HepG2 (cell line): ENCODE measurements around the gene FEM1B. TPM values are rescaled to one million over a fixed set of nuclear protein-coding genes. Genes with fewer than 3 reads are reported as not detected.
A peak's percentile ranks its signal among the peaks of the same experiment; 100 is the strongest.

Experiments used
- AKAP8 ChIP-seq: sonication (generic); formaldehyde crosslinking; IDR thresholded peaks from 2 replicates; pipeline ENCODE4 v1.5.1; 2020; ENCODE audit warnings: mild to moderate bottlenecking, missing genetic modification reagents
- BHLHE40 ChIP-seq: IDR thresholded peaks from 2 replicates; pipeline ENCODE4 v1.6.1; 2011; ENCODE audit warnings: low read length, improper control_type of control experiment
- BRF2 ChIP-seq: sonication (generic); formaldehyde crosslinking; IDR thresholded peaks from 2 replicates; pipeline ENCODE4 v1.8.1; 2022; ENCODE audit warnings: mild to moderate bottlenecking, missing genetic modification reagents
- FOXA3 ChIP-seq: IDR thresholded peaks from 2 replicates; pipeline ENCODE4 v1.6.1; 2016; ENCODE audit warnings: missing genetic modification reagents, missing compliant biosample characterization
- HNF4G ChIP-seq, 2 experiments: sonication (generic) in 1 of 2; formaldehyde crosslinking in 1 of 2; IDR thresholded peaks; 2 replicates each; pipeline versions ENCODE4 v1.4.0 to v1.6.1; 2011 to 2020; ENCODE audit warnings: borderline replicate concordance in 2 of 2, low read depth in 2 of 2, mild to moderate bottlenecking in 2 of 2, low read length in 1 of 2, missing genetic modification reagents in 1 of 2, moderate library complexity in 1 of 2
- HNRNPH1 ChIP-seq: fragments of 200-400 bp; formaldehyde crosslinking; optimal IDR thresholded peaks from 2 replicates; pipeline ENCODE3; 2017; ENCODE audit warnings: mild to moderate bottlenecking, low read depth, low read length
- HOXA7 ChIP-seq: sonication (generic); formaldehyde crosslinking; IDR thresholded peaks from 2 replicates; pipeline ENCODE4 v1.8.1; 2022; ENCODE audit warnings: mild to moderate bottlenecking, missing genetic modification reagents, moderate library complexity
- PCBP2 ChIP-seq: fragments of 200-400 bp; formaldehyde crosslinking; optimal IDR thresholded peaks from 2 replicates; pipeline ENCODE3; 2018; ENCODE audit warnings: low read length, low read depth; ENCODE audit not compliant: poor library complexity, severe bottlenecking
- SPEN ChIP-seq: sonication (generic); formaldehyde crosslinking; IDR thresholded peaks from 2 replicates; pipeline ENCODE4 v1.5.1; 2020; ENCODE audit warnings: low read depth, mild to moderate bottlenecking, missing genetic modification reagents
- TEF ChIP-seq: sonication (generic); formaldehyde crosslinking; IDR thresholded peaks from 2 replicates; pipeline ENCODE4 v1.5.0; 2020; ENCODE audit warnings: missing genetic modification reagents
- ZBTB7A ChIP-seq: sonication (generic); formaldehyde crosslinking; IDR thresholded peaks from 2 replicates; pipeline ENCODE4 v1.8.0; 2022; ENCODE audit warnings: mild to moderate bottlenecking, missing genetic modification reagents
- ZKSCAN5 ChIP-seq: sonication (generic); formaldehyde crosslinking; IDR thresholded peaks from 2 replicates; pipeline ENCODE4 v1.5.1; 2020; ENCODE audit warnings: mild to moderate bottlenecking, missing genetic modification reagents
- ZMAT3 ChIP-seq: sonication (generic); formaldehyde crosslinking; conservative IDR thresholded peaks from 2 replicates; pipeline ENCODE4 v1.7.0; 2021; ENCODE audit warnings: missing genetic modification reagents
- ZNF253 ChIP-seq: sonication (generic); formaldehyde crosslinking; IDR thresholded peaks from 2 replicates; pipeline ENCODE4 v1.8.0; 2022; ENCODE audit warnings: mild to moderate bottlenecking, missing genetic modification reagents, borderline replicate concordance
- ZNF567 ChIP-seq: sonication (generic); formaldehyde crosslinking; IDR thresholded peaks from 2 replicates; pipeline ENCODE4 v1.8.1; 2023; ENCODE audit warnings: mild to moderate bottlenecking, missing genetic modification reagents, borderline replicate concordance
- ZNF644 ChIP-seq: IDR thresholded peaks from 2 replicates; pipeline ENCODE4 v1.6.1; 2016; ENCODE audit warnings: low read depth
- ZNF740 ChIP-seq: sonication (generic); formaldehyde crosslinking; IDR thresholded peaks from 2 replicates; pipeline ENCODE4 v1.4.0; 2020; ENCODE audit warnings: missing genetic modification reagents
- ZNF776 ChIP-seq: sonication (generic); formaldehyde crosslinking; IDR thresholded peaks from 2 replicates; pipeline ENCODE4 v1.4.0; 2020; ENCODE audit warnings: mild to moderate bottlenecking, missing genetic modification reagents
- polyA plus RNA-seq, 8 experiments: library from polyadenylated mRNA; depleted of rRNA in 3 of 8; stranded (reverse) in 7 of 8; unstranded in 1 of 8; fragments of >200 nt; fragmentation: Illumina TruSeq in 4 of 8; extraction: Trizol in 4 of 8; gene quantifications; 2 replicates each; pipeline versions ENCODE4 v1.2.1 to v1.2.3, GENCODE V29; 2011 to 2016; ENCODE audit warnings: low read depth in 4 of 8, missing spikeins in 1 of 8, mixed read lengths in 1 of 8; ENCODE audit not compliant: insufficient read depth in 1 of 8
- total RNA-seq, 5 experiments: library from RNA; depleted of rRNA; stranded (reverse); fragments of >200 nt; fragmentation: Illumina TruSeq; extraction: Trizol; gene quantifications; 2 replicates each; pipeline ENCODE4 v1.2.3, GENCODE V29; 2016; ENCODE audit warnings: low read depth in 1 of 5
- TF ChIP-seq, protein P1 (sequence below): sonication (generic); formaldehyde crosslinking; IDR thresholded peaks from 2 replicates; pipeline ENCODE4 v1.4.0; 2020; ENCODE audit warnings: missing genetic modification reagents, borderline replicate concordance
- TF ChIP-seq, protein P2 (sequence below): IDR thresholded peaks from 2 replicates; pipeline ENCODE4 v1.6.1; 2016; ENCODE audit warnings: missing genetic modification reagents, missing compliant biosample characterization

FEM1B gene
- total and polyA plus RNA-seq, 2 of the 13 experiments (the other 11 are each of a cell fraction or from before 2014, with no cell fraction given) = 38.1 to 40.0 TPM

- TF ChIP-seq HNF4G (IDR thresholded peaks at IDR 0.05; ENCODE audit: borderline replicate concordance, low read depth, low read length) = peak; percentile 92
- TF ChIP-seq HNF4G (CRISPR knock-in tag; IDR thresholded peaks at IDR 0.05; ENCODE audit: borderline replicate concordance, low read depth) = 0 out of 2 replicates have a peak, but pooled peaks have one; percentile 86
- TF ChIP-seq SPEN (CRISPR knock-in tag) = peak; percentile 38; the same call in 1 of the 2 replicates
- TF ChIP-seq BRF2 (CRISPR knock-in tag) = no peak
- no peak for TF ChIP-seq ZNF740
- TF ChIP-seq ZBTB7A (CRISPR knock-in tag) = no peak
- TF ChIP-seq FOXA3 (CRISPR knock-in tag) = peak; percentile 70
- no peak for TF ChIP-seq PCBP2
- TF ChIP-seq ZNF253 (CRISPR knock-in tag) = no peak
- no peak for TF ChIP-seq HOXA7 (CRISPR knock-in tag)
- TF ChIP-seq, protein P1, sequence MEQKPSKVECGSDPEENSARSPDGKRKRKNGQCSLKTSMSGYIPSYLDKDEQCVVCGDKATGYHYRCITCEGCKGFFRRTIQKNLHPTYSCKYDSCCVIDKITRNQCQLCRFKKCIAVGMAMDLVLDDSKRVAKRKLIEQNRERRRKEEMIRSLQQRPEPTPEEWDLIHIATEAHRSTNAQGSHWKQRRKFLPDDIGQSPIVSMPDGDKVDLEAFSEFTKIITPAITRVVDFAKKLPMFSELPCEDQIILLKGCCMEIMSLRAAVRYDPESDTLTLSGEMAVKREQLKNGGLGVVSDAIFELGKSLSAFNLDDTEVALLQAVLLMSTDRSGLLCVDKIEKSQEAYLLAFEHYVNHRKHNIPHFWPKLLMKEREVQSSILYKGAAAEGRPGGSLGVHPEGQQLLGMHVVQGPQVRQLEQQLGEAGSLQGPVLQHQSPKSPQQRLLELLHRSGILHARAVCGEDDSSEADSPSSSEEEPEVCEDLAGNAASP (CRISPR knock-in tag) = no peak
- TF ChIP-seq TEF (CRISPR knock-in tag) = no peak
- 0 out of 2 replicates have a peak, but pooled peaks have one; percentile 25 for TF ChIP-seq ZMAT3 (CRISPR knock-in tag)
- TF ChIP-seq BHLHE40 = no peak
- TF ChIP-seq HNRNPH1 = no peak
- TF ChIP-seq ZNF567 (CRISPR knock-in tag) = no peak
- TF ChIP-seq ZKSCAN5 (CRISPR knock-in tag) = no peak
- TF ChIP-seq, protein P2, sequence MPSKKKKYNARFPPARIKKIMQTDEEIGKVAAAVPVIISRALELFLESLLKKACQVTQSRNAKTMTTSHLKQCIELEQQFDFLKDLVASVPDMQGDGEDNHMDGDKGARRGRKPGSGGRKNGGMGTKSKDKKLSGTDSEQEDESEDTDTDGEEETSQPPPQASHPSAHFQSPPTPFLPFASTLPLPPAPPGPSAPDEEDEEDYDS (CRISPR knock-in tag) = no peak
- no peak for TF ChIP-seq ZNF644 (CRISPR knock-in tag)
- no peak for TF ChIP-seq AKAP8 (CRISPR knock-in tag)
- TF ChIP-seq ZNF776 (CRISPR knock-in tag) = no peak
Observed at GRCh38 chr15:68300115-68300940, 22.8 kb downstream of the FEM1B start (continued).
